Loucy (cell line): ENCODE data around the gene HIRA.

ENCODE experiments used
- H2AFZ ChIP-seq: fragments of 200-600 bp; sonication (generic); 2 replicates; pipeline ENCODE4 v1.6.0; 2016; ENCODE audit warnings: antibody characterized with exemption, mild to moderate bottlenecking, low read length, moderate library complexity
- H3F3A ChIP-seq: fragments of 200-600 bp; 2 replicates; pipeline ENCODE4 v1.6.0; 2016; ENCODE audit warnings: antibody characterized with exemption, low read depth, mild to moderate bottlenecking
- H3K27me3 ChIP-seq: fragments of 200-600 bp; sonication (generic); 2 replicates; pipeline ENCODE4 v1.6.1; 2014; ENCODE audit warnings: low read length, mild to moderate bottlenecking; ENCODE audit not compliant: insufficient read depth, poor library complexity, severe bottlenecking
- H3K36me3 ChIP-seq: fragments of 200-600 bp; sonication (generic); 2 replicates; pipeline ENCODE4 v1.6.1; 2016; ENCODE audit warnings: low read length; ENCODE audit not compliant: insufficient read depth
- H3K4me1 ChIP-seq: fragments of 200-600 bp; sonication (generic); 2 replicates; pipeline ENCODE4 v1.5.1; 2014; ENCODE audit warnings: low read length, mild to moderate bottlenecking; ENCODE audit not compliant: insufficient read depth, poor library complexity, severe bottlenecking
- H3K4me2 ChIP-seq: fragments of 200-600 bp; sonication (generic); 2 replicates; pipeline ENCODE4 v1.6.0; 2014; ENCODE audit warnings: antibody characterized with exemption, low read length, low read depth, mild to moderate bottlenecking; ENCODE audit not compliant: poor library complexity, severe bottlenecking
- H3K4me3 ChIP-seq: fragments of 200-600 bp; sonication (generic); 2 replicates; pipeline ENCODE4 v1.5.1; 2014; ENCODE audit warnings: low read length, mild to moderate bottlenecking, mixed read lengths; ENCODE audit not compliant: poor library complexity, severe bottlenecking
- H3K79me2 ChIP-seq: fragments of 200-600 bp; sonication (generic); 2 replicates; pipeline ENCODE4 v1.6.1; 2014; ENCODE audit warnings: low read length; ENCODE audit not compliant: insufficient read depth
- H3K9ac ChIP-seq: fragments of 200-600 bp; sonication (generic); 2 replicates; pipeline ENCODE4 v1.6.0; 2014; ENCODE audit warnings: mild to moderate bottlenecking, low read depth, low read length, moderate library complexity; ENCODE audit not compliant: poor library complexity, severe bottlenecking
- H3K9me2 ChIP-seq: fragments of 200-600 bp; sonication (generic); replicated peaks from 2 replicates; pipeline ENCODE4 v1.6.1; 2016; ENCODE audit warnings: low read depth, low read length, mixed read lengths
- H3K9me3 ChIP-seq: fragments of 200-600 bp; sonication (generic); 2 replicates; pipeline ENCODE4 v1.6.1; 2014; ENCODE audit warnings: mild to moderate bottlenecking, antibody characterized with exemption, low read length, low read depth; ENCODE audit not compliant: insufficient read depth
- H4K20me1 ChIP-seq: fragments of 200-600 bp; sonication (generic); 2 replicates; pipeline ENCODE4 v1.6.0; 2014; ENCODE audit warnings: antibody characterized with exemption, low read length, mild to moderate bottlenecking; ENCODE audit not compliant: insufficient read depth, poor library complexity, severe bottlenecking
- CTCF ChIP-seq: fragments of 200-600 bp; sonication (generic); conservative IDR thresholded peaks from 2 replicates; pipeline ENCODE4 v1.5.1; 2014; ENCODE audit warnings: mild to moderate bottlenecking, antibody characterized with exemption, low read length
- EZH2phosphoT487 ChIP-seq: fragments of 200-600 bp; IDR thresholded peaks from 2 replicates; pipeline ENCODE4 v1.6.1; 2018; ENCODE audit warnings: antibody characterized with exemption, mild to moderate bottlenecking, moderate library complexity, borderline replicate concordance

Gene HIRA

GRCh38 chr22:19396561-19396933 is 35.0 kb downstream of the HIRA start:
- H3K9me3 ChIP-seq: no peaks in the 10 kb centered on the region
- H3K36me3 ChIP-seq: peaks cover 91% of the 10 kb centered on the region; the same call in 1 of the 2 replicates
- no peaks in the 10 kb centered on the region for H3K79me2 ChIP-seq
- TF ChIP-seq CTCF (no peak), EZH2phosphoT487 (no peak)
- H3F3A ChIP-seq: no peaks in the 10 kb centered on the region
- H3K4me3 ChIP-seq: no peak overlapping the region
- H3K4me1 ChIP-seq: no peaks in the 10 kb centered on the region
- no peak overlapping the region for H2AFZ ChIP-seq
- no peak overlapping the region for H3K4me2 ChIP-seq
- H3K27me3 ChIP-seq: no peaks in the 10 kb centered on the region
- H3K9me2 ChIP-seq: no peaks in the 10 kb centered on the region
- H4K20me1 ChIP-seq: no peaks in the 10 kb centered on the region
- H3K9ac ChIP-seq: no peak overlapping the region

DNA sequence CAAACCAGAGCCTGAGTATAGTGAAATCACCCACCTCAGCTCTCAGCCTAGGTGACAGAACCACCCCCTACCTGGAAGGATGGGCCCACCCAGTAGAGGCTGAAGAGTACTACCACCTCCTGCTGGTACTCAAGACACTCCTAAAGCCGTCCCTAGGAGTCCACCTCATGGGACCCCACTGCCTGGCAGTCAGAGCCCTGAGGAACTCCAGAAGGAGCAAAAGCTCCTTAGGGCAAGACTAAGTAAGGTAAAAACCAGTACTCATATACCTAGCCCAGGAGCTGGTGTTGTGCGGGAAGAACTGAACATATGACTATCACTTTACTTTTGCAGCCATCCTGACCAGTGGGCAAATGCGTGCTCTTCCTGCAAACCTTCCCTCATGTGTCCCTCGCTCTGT is 36.3 kb downstream of the HIRA start:
- no peaks in the 10 kb centered on the region for H3K9me2 ChIP-seq
- H3K9ac ChIP-seq: no peak overlapping the region
- H3K4me3 ChIP-seq: no peak overlapping the region
- TF ChIP-seq EZH2phosphoT487: no peak
- no peak for TF ChIP-seq CTCF
- peaks cover 86% of the 10 kb centered on the region; the same call in 1 of the 2 replicates for H3K36me3 ChIP-seq
- H3K79me2 ChIP-seq: no peaks in the 10 kb centered on the region
- no peaks in the 10 kb centered on the region for H3K27me3 ChIP-seq
- H3F3A ChIP-seq: no peaks in the 10 kb centered on the region; the same call in 1 of the 2 replicates
- H3K4me1 ChIP-seq: no peaks in the 10 kb centered on the region
- no peak overlapping the region for H2AFZ ChIP-seq
- no peak overlapping the region for H3K4me2 ChIP-seq
- H3K9me3 ChIP-seq: no peaks in the 10 kb centered on the region
- no peaks in the 10 kb centered on the region for H4K20me1 ChIP-seq

DNA sequence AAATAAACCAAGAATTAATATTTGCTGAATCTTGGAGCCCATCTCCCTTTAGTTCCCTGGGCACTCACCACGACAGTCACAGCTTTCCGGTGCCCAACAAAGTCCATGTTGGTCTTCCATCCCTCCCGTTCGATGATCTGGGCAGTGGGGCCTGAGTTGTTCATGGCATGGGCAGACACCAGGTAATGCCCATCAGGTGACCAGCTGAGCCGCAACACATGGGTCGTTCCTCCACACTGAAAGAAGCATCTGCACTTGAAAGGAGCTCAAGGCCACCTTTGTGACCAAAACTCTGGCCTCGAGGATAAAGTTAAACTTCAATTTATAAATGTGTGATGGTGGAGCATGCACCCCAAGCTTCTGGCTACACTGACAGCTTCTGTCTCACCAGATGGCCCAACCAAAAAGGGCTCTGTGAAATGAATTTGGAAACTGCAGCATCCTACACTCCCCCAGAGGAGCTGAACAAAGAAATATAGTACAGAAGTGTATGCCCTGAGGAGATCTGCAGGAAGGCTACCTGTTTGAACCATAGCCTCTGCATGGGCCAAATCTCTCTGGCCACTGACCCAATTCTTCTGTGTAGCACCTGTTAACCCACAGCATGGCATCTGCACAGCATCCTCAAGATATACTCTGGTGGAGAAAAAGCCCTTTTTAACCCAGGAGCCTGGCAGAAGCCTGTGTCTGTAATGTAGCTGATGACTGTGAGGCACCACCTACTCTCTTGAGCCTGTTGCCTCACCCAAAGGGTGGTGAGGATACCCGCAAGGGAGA is 37.1 kb downstream of the HIRA start:
- Histone ChIP-seq H3K27me3 (no peaks in the 10 kb centered on the region), H3K79me2 (no peaks in the 10 kb centered on the region), H3K4me1 (no peaks in the 10 kb centered on the region), H3K4me2 (no peak overlapping the region), H3K36me3 (peaks cover 89% of the 10 kb centered on the region; the same call in 1 of the 2 replicates), H3K4me3 (no peak overlapping the region), H3K9ac (no peak overlapping the region), H2AFZ (no peak overlapping the region), H3K9me2 (no peaks in the 10 kb centered on the region), H3K9me3 (no peaks in the 10 kb centered on the region), H3F3A (no peaks in the 10 kb centered on the region; the same call in 1 of the 2 replicates), H4K20me1 (no peaks in the 10 kb centered on the region)
- TF ChIP-seq CTCF (no peak), EZH2phosphoT487 (no peak)
